Mononuclear cell (primary cell): ENCODE measurements around the gene MCM6. TPM values are rescaled to one million over a fixed set of nuclear protein-coding genes. Genes with fewer than 3 reads are reported as not detected.

Experiments
- H3K27me3 ChIP-seq: 2 replicates; pipeline ENCODE4 v1.6.0; 2011; ENCODE audit warnings: low read length, control low read depth; ENCODE audit not compliant: insufficient read depth
- H3K4me1 ChIP-seq: 2 replicates; pipeline ENCODE4 v1.5.1; 2011; ENCODE audit warnings: mild to moderate bottlenecking, low read length, control low read depth; ENCODE audit not compliant: insufficient read depth
- H3K4me3 ChIP-seq: 2 replicates; pipeline ENCODE4 v1.5.1; 2011; ENCODE audit warnings: mild to moderate bottlenecking, low read length, moderate library complexity
- H3K9me3 ChIP-seq: 2 replicates; pipeline ENCODE4 v1.5.1; 2011; ENCODE audit warnings: low read depth, mild to moderate bottlenecking, control low read depth, low read length
- total RNA-seq: library from RNA; depleted of rRNA; stranded (reverse); fragments of >200 nt; gene quantifications from one replicate; pipeline ENCODE4 v1.2.3, GENCODE V29; 2012

Gene MCM6
- total RNA-seq, 1 donor, result 29.5 TPM

DNA sequence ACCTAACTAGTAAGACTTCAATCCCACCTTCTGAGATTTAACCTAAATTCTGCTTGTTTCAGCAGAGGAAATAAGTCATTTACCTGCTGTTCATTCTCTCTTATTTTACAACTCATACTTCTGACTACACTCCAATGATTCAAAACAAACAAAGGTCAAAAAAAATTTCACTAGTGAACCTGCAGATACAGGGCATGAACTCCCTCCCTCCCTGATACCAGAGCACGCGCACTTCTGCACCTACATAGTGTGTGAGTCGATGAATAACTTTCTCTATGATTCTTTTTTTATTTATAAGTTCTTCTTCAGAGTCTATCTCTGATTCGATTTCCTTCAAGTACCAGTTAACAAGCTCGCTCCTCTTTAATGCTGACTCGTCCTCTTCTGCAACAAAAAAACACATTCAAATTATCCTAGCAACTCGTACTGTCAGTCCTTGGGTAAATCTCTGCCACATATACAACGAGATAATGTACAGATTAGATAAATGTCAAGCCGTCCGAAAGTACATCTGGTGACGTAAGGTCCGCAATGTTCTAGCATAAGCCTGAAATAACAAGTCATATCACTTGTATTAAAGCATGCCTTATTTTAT is 31.8 kb downstream of the MCM6 start:
- Histone ChIP-seq H3K9me3 (no peaks in the 10 kb centered on the region), H3K4me3 (no peak overlapping the region), H3K27me3 (no peaks in the 10 kb centered on the region), H3K4me1 (peaks cover 3% of the 10 kb centered on the region)

- Histone ChIP-seq H3K4me1 (peaks cover 3% of the 10 kb centered on the region), H3K9me3 (no peaks in the 10 kb centered on the region), H3K4me3 (no peak overlapping the region), H3K27me3 (no peaks in the 10 kb centered on the region)
These were observed 32.6 kb downstream of the MCM6 start for GRCh38 chr2:135843671-135844070.

GRCh38 chr2:135840601-135841000 is 35.6 kb downstream of the MCM6 start:
- H3K9me3 ChIP-seq, result no peaks in the 10 kb centered on the region
- peaks cover 3% of the 10 kb centered on the region for H3K4me1 ChIP-seq
- H3K4me3 ChIP-seq, result no peak overlapping the region
- H3K27me3 ChIP-seq, result no peaks in the 10 kb centered on the region

- Histone ChIP-seq H3K4me1 (peaks cover 3% of the 10 kb centered on the region), H3K4me3 (no peak overlapping the region), H3K27me3 (no peaks in the 10 kb centered on the region), H3K9me3 (no peaks in the 10 kb centered on the region)
These were observed 36.5 kb downstream of the MCM6 start for GRCh38 chr2:135839713-135840112.

GRCh38 chr2:135838502-135838901 is 37.7 kb downstream of the MCM6 start:
- H3K9me3 ChIP-seq, result no peaks in the 10 kb centered on the region
- H3K4me3 ChIP-seq, result no peak overlapping the region
- no peaks in the 10 kb centered on the region for H3K27me3 ChIP-seq
- peaks cover 3% of the 10 kb centered on the region for H3K4me1 ChIP-seq

DNA sequence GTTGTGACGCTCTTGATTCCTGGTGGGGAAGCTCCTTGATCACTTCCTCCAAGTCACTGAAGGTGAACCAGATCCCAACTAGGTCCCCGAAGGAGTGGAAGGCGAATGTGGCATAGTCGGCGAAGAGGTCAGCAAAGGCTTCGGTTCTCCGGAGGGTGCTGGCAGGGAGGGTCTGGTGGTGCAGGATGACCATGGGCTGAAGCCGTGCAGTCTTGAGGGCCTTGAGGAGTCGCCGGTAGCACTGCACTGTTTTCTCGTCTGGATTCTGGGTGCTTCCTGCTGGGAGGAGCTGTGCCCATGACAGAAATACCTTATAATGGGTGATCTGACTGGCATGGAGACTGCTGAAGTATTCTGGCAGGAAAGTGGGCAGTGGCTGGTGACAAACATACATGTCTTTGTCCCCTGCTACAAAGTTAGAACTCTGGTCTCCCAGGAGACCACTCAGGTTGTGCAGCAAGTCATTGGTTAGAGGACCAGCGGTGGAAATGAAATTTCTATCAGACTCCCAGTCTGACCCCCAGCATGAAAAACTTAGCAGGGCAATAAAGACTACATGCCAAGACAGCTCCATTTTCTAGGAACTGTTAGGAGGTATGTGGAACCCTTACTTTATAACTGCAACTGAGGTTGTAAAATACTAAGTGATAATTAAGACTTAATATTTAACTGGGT is 39.5 kb downstream of the MCM6 start, which contains the start of gene LCT:
TSS of gene LCT (minus strand) at position 589 of the 675 bp plus-strand sequence. CDS start at position 574, 15 bp downstream.
- Histone ChIP-seq H3K4me3 (no peak within 1 kb of the TSS), H3K27me3 (no peaks in the 10 kb centered on the region), H3K9me3 (no peaks in the 10 kb centered on the region), H3K4me1 (peaks cover 3% of the 10 kb centered on the region)

GRCh38 chr2:135832891-135833290 is 43.4 kb downstream of the MCM6 start:
- no peaks in the 10 kb centered on the region for H3K27me3 ChIP-seq
- H3K4me1 ChIP-seq, result no peaks in the 10 kb centered on the region
- H3K4me3 ChIP-seq, result no peak overlapping the region
- H3K9me3 ChIP-seq, result no peaks in the 10 kb centered on the region

GRCh38 chr2:135831180-135831812 is 44.9 kb downstream of the MCM6 start:
- Histone ChIP-seq H3K9me3 (no peaks in the 10 kb centered on the region), H3K4me1 (no peaks in the 10 kb centered on the region), H3K4me3 (no peak overlapping the region), H3K27me3 (no peaks in the 10 kb centered on the region)

GRCh38 chr2:135829378-135830135 is 46.7 kb downstream of the MCM6 start:
- no peaks in the 10 kb centered on the region for H3K27me3 ChIP-seq
- H3K4me1 ChIP-seq, result no peaks in the 10 kb centered on the region
- no peaks in the 10 kb centered on the region for H3K9me3 ChIP-seq

DNA sequence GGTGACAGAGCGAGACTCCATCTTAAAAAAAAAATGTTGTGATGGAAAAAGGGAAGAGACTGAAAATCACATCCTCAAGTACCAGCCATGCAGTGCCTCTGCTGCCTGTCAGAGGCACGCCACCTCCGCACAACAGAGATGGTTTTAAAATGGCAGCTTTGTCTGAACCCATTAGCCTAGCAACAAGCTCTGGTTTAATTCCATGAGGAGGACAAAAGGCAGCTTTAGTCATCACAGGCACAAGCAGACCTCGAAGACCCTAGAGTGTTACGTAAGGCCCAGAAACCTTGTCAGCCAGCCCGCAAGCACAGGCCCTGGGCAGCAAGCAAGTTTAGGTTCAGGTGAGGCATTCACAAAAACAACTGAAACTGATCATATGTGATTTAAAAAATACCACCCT is 49.7 kb downstream of the MCM6 start:
- Histone ChIP-seq H3K4me3 (no peak overlapping the region), H3K27me3 (no peaks in the 10 kb centered on the region), H3K4me1 (no peaks in the 10 kb centered on the region), H3K9me3 (no peaks in the 10 kb centered on the region)

More at GRCh38 chr2:135829378-135830135, 46.7 kb downstream of the MCM6 start:
- no peak overlapping the region for H3K4me3 ChIP-seq

DNA sequence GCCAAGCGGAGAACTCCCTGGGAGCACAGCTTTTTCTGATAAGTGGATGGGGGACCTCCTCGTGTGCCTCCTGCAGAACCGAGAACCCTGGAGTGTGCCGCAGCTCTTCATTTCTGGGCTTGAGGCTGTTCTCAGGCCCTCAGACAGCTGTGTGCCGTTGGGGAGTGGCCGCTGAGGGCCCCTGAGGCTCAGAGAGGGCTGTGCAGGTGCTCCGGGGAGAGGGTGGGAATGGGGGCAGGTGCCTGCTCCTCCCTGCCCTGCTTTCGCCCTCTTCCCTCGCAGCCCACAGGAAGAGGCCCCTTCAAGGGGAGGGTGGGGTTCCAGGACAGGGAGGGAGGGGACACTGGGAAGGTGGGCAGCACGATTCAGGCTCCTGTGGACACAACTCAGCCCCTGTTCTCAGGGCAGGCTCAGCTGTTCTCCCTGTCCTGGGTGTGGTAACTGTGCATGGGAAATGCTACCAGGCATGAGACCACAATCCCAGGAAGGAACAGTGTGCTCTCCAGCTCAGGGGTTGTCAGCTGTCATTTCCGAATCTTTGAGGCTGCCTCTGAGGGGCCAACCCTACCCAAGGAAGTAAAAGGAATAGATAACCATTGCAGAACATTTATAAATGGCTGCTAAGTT is 50.6 kb downstream of the MCM6 start:
- Histone ChIP-seq H3K4me3 (no peak overlapping the region), H3K27me3 (no peaks in the 10 kb centered on the region), H3K4me1 (no peaks in the 10 kb centered on the region), H3K9me3 (no peaks in the 10 kb centered on the region)

DNA sequence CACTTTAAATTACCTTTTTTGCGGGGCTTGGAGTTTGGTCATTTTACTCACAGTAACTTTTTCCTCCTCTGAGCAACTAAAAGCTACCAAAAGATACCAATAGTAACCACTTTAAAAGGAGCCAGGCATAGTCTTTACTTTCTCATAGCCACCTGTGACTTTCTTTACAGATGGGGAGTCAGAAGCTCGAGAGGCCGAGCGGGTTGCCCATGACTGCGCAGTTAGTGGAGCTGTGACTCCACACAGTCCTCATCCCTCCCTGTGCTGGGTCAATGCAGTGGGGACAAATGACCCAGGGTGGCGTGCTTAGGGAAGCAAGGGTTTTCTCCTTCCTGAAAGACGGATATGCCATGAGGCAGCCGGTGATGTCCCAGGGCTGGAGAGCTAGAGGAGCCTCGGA is 51.1 kb downstream of the MCM6 start:
- Histone ChIP-seq H3K9me3 (no peaks in the 10 kb centered on the region), H3K4me3 (no peak overlapping the region), H3K27me3 (no peaks in the 10 kb centered on the region), H3K4me1 (peaks cover 5% of the 10 kb centered on the region)

DNA sequence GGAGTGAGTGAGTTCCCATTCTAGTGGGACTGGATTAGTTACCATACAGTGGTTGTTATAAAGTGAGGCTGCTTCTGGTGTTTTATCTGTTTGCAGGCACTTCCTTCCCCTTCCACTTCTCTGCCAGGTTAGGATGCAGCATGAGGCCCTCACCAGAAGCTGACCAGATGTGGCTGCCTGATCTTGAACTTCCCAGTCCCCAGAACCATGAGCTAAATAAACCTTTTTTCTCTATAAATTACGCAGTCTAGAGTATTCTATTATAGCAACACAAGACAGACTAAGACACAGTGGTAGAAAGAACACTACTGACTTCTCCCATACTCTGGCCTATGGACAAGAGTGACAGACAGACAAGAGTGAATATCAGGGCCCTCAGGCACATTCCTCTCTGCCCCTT is 53.4 kb downstream of the MCM6 start:
- H3K27me3 ChIP-seq, result no peaks in the 10 kb centered on the region
- no peak overlapping the region for H3K4me3 ChIP-seq
- H3K4me1 ChIP-seq, result peaks cover 11% of the 10 kb centered on the region
- no peaks in the 10 kb centered on the region for H3K9me3 ChIP-seq

- H3K9me3 ChIP-seq, result no peaks in the 10 kb centered on the region
- H3K4me1 ChIP-seq, result peaks cover 11% of the 10 kb centered on the region
- H3K27me3 ChIP-seq, result no peaks in the 10 kb centered on the region
- no peak overlapping the region for H3K4me3 ChIP-seq
These were observed 55.1 kb downstream of the MCM6 start for GRCh38 chr2:135821190-135821589.
